ENCODE measurements around the gene PCGF3.
"Not testable (repeated sequence)": the region's sequence is repeated elsewhere in the genome, so short reads cannot be mapped to it uniquely, and the experiment has no call there.

The PCGF3 gene

DNA sequence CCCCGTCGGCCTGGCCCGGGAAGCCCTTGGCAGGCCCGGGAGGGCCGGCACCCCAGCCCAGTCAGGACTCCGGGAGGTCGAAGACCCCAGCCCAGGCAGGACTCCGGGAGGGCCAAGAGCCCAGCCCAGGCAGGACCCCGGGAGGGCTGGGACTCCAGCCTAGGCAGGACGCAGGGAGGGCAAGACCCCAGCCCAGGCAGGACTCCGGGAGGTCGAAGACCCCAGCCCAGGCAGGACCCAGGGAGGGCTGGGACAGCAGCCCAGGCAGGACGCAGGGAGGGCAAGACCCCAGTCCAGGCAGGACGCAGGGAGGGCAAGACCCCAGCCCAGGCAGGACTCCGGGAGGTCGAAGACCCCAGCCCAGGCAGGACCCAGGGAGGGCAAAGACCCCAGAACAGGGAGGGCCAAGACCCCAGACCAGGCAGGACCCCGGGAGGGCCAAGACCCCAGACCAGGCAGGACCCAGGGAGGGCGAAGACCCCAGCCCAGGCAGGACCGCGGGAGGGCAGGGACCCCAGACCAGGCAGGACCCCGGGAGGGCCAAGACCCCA lies 526 bp downstream of the PCGF3 start:
- not testable (repeated sequence) for DNase-seq

DNA sequence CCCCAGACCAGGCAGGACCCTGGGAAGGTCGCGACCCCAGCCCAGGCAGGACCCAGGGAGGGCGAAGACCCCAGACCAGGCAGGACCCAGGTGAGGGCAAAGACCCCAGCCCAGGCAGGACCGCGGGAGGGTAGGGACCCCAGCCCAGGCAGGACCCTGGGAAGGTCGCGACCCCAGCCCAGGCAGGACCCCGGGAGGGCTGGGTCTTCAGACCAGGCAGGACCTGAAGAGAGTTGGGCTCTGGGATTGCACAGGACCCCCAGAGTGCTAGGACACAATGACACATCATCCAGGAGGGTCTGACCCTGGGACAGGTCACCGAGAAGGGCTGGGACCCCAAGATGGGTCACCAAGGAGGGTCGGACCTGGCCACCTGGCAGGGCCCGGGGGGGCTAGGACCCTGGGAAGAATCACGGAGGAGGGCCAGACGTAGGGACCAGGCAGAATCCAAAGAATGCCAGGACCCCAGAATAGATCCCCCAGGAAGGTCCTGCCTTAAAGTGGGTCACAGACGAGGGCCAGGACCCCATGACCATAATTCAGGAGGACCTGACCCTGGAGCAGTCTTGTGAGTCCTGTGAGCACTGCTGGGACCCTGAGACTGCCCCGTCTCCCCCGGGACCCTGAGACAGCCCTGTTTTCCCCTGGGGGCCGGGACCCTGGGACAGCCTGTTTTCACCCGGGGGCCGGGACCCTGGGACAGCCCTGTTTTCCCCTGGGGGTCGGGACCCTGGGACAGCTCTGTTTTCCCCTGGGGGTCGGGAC lies 1.4 kb downstream of the PCGF3 start:
- DNase-seq, result no peak

DNA sequence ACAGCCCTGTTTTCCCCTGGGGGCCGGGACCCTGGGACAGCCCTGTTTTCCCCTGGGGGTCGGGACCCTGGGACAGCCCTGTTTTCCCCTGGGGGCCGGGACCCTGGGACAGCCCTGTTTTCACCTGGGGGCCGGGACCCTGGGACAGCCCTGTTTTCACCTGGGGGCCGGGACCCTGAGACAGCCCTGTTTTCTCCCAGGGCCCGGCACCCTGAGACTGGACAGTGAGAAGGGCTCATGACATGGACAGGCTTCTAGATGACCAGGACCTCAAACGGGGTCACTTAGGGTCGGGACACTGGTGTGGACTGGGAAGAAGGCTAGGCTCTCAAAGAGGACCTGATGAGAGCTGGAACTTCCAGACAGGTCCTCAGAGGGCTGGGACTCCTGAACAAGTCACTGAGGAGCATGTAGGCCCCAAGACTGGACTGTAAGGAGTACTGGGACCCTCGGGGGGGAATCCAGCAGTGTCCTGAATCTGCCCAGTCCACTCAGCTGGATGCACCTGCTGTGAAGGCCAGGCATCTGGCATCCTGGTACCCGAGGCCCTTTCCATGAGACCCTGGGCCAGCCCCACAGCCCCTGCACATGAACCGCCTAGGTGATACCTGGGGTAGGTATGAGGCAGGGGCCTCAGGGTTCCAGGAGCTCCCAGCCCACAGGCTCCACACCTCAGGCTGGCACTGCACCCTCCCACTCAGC lies 2.4 kb downstream of the PCGF3 start:
- no peak for DNase-seq

DNA sequence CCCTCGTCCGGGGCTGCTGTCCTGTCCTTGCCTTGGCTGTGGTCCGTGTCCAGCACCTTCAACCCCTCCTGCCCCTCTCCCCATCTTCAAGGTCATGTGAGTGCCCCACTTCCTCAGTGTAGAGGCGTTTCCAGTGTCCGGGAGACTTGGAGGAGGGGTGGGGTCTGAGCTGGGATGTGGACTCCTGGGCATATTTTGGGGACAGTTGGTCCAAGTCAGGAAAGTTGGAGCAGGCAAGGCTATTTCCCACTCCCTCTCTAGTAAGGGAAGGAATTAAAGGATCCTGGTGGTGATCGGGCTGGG lies 3.0 kb downstream of the PCGF3 start:
- DNase-seq, result no peak

DNA sequence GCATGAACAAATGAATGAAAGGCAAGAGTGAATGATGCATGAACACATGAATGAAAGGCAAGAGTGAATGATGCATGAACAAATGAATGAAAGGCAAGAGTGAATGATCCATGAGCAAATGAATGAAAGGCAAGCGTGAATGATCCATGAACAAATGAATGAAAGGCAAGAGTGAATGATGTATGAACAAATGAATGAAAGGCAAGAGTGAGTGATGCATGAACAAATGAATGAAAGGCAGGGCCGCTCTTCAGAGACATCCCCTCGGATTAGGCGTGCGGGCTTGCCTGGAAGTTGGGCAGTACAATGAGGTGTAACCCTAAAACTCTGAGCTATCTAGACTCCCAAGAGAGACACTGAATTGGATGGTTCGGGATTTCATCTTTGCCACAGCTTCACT lies 3.7 kb downstream of the PCGF3 start:
- DNase-seq, result no peak

DNA sequence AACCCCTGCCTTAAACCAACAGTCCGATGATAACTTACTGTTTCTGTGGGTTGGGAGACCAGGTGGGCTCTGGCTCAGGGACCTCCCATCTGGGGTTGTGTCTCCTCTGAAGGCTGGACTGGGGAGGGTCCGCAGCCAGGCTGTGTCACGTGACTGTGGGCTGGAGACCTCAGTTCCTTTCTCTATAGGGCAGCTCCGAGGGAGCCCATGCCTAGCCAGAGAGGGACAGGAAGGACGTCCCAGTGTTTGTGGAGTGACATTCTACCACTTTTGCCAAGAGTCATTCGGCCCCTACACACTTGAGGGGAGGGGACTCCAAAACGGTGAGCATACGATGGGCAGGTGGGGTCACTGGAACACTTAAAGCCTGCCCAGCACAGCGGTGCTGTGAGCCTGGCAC lies 4.5 kb downstream of the PCGF3 start:
- DNase-seq, result no peak

DNA sequence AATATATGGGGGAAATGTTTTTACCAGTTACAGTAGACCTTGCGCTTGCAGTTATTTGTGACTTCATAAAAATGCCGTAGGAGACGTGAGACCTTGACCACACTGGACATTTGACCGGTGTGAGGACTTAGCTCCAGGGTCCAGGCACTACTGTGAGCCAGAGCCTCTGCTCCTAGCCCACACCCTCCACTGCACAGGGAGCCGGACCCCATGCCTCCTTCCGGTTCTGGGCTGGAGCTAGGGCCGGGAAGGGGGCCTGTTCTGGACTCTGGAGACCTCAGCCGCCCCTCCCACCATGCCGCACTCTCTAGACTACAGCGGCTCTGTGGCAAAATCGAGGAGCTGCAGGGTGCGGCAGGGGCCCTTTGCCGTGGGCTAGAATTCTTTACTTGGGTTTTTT lies 5.3 kb downstream of the PCGF3 start:
- DNase-seq, result no peak

DNA sequence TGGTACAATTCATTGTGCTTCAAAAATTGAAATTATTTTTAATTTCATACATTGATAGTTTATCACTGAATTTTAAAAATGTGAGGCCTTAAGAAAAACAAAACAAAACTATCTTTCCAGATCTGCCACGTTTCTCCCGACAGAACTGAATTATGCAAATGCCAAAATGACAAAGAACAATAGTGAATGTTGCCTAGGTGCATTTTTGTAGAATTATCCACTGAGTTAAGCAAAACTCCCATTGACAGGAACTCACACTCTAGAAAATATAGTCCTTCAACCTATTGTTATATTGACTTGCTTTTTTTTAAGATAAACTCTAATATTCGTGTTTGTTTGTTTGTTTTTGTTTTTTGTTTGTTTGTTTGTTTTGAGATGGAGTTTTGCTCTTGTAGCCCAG lies 6.5 kb downstream of the PCGF3 start:
- no peak for DNase-seq

DNA sequence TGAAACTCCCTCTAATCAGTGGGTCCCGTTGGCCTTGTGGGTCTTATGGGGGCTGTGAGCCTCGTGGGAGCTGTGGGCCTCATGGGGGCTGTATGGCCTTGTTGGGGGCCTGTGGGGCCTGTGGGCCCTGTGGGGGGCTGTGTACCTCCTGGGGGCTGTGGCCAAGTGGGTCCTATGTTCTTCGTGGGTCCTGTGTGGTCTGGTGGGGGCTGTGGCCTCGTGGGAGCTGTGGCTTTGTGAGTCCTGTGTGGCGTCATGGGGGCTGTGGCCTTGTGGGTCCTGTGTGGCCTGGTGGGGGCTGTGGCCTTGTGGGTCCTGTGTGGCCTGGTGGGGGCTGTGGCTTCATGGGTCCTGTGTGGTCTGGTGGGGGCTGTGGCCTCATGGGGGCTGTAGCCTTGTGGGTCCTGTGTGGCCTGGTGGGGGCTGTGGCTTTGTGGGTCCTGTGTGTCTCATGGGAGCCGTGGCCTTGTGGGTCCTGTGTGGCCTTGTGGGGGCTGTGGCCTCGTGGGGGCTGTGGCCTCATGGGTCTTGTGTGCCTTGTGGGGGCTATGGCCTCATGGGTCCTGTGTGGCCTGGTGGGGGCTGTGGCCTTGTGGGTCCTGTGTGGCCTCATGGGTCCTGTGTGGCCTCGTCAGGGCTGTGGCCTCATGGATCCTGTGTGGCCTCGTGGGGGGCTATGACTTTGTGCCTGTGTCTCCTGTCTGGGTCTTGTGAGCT lies 7.4 kb downstream of the PCGF3 start:
- no peak for DNase-seq

DNA sequence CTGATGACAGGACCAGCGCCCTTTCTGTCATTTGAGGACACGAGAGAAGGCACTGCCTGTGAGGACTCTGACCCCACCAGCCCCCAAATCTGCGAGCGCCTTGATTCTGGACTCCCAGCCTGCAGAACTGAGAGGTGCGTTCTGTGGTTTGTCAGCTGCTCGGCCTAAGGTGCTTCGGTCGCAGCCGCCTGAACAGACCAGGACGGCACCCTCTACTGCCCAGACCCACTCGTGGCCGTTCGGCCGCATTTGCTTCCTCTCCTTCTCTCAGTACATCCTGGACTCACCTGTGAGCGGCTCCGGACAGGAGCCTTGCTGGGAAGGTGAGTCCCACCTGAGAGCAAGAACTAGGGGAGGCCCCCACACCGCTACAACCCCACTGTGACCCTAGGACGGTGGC lies 8.5 kb downstream of the PCGF3 start:
- no peak for DNase-seq

DNA sequence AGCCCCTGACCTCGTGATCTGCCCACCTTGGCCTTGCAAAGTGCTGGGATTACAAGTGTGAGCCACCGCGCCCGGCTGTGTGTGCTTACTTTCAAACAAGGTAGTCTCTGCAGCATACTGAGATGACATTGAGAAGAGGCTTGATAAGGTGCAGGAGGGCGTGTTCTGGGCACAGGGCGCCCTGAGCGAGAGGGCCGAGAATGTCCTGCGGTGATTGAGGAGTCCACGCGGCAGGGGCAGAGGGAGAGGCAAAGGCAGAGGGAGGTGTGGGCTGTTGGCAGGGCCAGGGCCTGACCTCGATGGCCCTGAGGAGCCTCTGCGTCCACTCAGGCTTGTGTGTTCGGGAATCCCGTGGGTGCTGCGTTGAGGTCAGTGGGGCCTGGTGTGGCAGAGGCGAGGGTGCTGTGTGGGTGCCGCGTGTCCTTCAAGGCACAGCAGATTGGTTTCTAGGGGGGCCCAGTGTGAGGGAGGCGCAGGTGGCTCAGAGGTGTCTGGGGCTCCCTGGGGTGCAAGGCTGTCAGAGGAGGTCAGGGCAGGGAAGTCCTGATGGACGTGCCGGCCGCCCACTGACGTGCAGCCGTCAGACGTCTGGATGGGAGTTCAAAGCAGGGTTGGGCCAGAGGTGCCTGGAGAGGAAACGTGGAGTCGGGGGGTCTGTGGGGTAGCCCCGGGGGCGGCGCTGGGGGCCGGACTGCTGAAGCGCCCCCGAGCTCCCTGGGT lies 12.1 kb downstream of the PCGF3 start:
- DNase-seq, result no peak

DNA sequence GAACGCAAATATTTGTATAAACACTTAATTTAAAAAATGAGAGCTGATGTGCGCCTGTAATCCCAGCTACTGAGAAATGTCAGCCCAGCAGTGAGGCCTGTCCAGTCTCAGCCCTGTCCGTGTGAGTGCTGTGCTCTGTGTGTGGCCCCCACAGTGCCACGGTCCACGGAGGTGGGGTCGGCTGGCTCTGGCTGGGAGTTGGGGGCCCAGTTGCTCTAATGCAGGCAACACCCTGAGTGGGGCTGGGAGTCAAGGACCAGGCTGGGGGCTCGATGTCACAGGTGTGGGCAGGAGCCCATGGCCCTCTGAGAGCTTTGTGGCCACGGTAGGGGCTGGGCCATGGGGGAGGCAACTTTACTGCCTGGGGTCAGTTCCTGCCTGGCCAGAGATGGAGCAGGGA lies 12.8 kb downstream of the PCGF3 start:
- no peak for DNase-seq

DNA sequence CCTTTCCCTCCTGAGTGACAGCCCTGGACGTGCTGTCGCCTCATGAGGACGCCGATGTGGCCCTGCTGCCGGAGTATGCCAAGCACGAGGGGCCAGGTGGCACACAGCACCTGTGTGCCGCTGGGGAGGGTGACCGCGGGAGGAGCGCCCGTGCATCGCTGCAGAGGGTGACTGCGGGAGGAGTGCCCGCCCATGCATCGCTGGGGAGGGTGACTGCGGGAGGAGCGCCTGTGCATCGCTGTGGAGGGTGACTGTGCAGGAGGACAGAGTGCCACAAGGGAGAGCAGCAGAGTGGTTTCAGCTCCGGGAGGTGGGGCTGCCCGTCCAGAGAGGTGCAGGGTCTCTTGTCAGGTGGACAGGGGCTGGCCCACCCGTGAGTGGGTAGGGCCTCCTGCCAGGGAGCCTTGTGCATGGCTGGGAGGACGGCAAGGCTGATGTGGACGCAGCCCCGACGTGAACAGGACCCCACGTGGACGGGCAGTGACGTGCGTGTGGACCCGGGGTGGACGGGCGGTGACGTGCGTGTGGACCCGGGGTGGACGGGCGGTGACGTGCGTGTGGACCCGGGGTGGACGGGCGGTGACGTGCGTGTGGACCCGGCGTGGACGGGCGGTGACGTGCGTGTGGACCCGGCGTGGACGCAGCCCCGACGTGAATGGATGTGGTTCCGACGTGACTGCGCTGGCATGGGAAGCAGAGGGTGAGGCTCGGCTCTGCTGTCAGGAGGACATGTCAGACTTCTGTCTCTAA lies 14.7 kb downstream of the PCGF3 start:
- DNase-seq, result no peak

DNA sequence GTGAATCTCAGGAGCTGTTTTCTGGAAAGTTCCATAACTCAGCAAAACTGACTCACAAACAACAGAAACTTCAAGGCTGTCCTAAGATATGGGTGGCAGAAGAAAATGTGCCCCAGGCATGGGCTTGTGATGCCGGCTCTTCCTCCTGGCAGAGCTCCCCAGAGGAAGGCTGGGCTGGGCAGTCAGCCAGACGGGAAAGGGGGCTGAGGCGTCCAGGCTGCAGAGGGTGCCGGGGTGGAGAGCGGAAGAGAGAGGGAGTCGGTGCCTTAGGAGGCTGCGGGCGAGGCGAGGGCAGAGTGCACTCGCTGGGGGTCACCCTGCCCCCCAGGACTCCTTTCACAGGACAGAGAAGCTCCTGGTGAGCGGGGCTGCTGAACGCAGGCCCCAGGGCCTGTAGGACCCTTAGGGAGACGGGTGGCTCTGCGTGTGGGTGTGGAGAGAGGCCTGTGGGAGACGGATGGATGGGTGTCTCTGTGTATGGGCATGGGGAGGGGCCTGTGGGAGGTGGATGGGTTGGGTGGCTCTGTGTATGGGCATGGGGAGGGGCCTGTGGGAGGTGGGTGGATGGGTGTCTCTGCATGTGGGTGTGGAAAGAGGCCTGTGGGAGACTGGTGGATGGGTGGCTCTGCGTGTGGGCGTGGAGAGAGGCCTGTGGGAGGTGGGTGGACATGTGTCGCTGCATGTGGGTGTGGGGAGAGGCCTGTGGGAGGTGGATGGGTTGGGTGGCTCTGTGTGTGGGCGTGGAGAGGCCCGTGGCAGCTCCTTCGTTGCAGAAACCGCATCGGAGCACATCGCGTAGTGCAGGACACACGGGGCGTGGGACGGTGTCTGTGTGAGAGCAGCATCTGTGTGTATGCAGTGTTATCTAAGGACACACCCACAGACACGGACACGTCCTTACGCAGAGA lies 15.9 kb downstream of the PCGF3 start:
- no peak for DNase-seq

DNA sequence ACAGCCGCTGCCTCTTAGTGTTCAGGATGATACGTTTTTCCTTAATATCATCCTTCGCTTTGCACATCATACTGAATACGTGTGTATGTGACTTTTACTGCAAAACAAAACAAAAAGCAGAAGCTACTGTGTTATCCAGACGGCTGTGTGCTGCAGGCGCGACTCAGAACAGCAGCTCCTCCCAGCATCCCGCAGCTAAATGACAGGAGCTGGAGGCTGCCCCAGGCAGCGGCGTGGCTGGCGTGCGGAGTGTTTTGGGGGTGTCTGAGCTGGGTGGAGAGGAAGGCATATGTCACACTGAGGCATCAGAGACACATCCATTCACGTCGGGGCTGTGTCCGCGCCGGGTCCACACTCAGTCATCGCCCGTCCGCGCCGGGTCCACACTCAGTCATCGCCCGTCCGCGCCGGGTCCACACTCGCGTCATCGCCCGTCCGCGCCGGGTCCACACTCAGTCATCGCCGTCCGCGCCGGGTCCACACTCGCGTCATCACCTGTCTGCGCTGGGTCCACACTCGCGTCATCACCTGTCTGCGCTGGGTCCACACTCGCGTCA lies 16.6 kb downstream of the PCGF3 start:
- no peak for DNase-seq

DNA sequence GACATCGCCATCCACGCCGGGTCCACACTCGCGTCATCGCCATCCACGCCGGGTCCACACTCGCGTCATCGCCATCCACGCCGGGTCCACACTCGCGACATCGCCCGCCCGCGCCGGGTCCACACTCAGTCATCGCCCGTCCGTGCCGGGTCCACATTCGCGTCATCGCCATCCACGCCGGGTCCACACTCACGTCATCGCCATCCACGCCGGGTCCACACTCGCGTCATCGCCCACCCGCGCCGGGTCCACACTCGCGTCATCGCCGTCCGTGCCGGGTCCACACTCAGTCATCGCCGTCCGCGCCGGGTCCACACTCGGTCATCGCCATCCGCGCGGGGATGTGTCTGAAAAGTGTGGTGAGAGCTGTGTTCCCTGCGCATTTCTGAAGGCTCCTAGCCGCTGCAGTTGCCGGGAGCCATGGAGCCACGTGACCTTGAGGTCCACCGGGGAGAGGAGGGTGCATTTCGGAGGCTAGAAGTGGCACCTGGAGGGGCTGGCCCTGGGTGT lies 17.3 kb downstream of the PCGF3 start:
- DNase-seq, result no peak

DNA sequence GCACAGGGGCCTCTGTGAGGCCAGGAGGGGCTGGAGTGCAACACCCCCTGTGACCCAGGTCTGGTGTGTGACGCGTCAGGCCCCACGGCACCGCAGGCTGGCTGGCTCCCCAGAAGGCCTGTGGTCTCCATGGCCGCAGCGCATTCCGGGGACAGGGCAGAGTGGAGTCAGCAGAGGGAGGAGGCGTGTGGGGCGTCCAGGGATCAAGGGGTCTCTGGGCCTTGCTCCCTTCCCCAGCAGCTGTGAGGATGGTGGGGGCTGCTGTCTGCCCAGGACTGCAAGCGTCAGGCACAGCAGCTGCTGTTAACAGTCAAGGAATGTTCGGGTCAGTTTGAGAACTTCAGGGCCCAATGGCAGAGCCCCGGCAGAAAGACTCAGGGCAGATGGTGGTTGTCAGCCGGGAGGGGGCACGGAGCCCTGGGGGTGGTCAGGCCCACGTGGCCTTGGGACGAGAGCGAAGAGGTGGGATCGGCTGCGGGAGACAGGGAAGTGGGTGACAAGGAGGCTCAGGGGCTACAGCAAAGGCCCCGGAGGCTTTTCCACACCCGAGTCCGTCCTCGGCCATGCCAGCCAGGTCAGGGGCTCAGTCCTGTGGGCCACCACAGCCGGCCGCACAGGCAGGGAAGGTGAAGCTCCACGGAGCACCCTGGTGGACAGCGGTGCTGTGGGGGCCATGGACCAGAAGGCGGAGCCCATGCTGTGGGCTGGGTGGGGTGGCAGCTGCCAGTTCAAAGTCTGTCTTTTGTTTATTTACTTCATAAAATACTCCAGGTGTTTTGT lies 18.3 kb downstream of the PCGF3 start:
- DNase-seq, result no peak

DNA sequence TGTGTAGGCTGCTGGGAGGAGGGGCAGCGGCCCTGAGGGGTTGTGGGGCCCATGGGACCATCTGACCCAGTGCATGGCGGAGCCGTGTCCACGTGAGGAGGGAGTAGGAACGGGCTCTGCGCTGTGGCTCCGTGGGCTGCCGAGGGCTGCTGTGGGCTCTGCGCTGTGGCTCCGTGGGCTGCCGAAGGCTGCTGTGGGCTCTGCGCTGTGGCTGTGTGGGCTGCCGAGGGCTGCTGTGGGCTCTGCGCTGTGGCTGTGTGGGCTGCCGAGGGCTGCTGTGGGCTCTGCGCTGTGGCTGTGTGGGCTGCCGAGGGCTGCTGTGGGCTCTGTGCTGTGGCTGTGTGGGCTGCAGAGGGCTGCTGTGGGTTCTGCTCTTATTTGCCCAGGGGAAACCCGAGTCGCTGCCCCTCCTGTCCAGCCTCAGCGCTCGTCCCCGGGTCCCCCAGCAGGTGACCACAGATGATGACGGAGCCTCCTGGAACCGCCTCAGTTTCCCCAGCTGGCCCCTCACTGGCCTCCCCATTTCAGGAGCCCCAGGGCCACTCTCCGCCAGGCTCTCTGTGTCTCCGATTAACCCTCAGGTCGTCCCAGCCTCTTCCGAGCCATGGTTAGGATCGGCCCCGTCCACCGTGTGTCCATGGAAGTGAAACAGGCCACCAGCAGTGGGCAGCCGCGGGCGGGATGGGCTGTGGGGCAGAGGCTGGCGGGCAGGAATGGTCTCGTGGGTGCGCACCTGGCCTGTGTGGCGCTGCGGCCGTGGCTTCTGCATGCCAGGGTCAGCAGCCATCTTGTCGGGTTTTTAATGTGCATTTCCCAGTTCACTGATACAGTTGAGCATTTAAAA lies 20.0 kb downstream of the PCGF3 start:
- no peak for DNase-seq

DNA sequence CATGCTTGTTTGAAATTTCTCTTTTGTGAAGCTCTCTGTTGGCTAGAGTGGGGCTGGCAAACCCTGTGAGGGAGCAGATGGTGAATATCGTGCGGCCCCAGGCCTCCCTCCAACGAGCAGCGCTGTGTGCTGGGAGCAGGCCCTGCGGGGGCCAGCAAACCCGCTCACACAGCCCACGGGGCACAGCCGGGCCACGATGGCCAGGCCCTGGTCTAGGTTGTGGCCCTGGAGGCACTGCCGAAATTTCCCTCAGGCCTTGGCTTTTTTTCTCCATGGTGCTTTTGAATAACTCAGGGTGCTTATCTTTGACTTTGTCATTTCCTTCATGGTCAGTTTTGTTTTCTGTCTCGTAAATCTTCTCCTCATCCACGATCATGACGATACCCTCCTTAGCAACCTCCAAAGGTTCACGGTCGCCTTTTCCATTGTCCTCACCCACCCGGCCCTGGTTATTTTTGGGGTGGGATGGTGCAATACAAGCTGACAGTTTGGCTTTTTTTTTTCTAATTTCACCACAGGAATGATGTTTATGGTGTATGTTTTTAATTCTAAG lies 20.7 kb downstream of the PCGF3 start:
- no peak for DNase-seq
